Embryonic facial prominence (tissue), 1 donor: ENCODE data around the gene RXFP3.
A peak's percentile ranks its signal among the peaks of the same experiment; 100 is the strongest.
"Not testable (repeated sequence)": the region's sequence is repeated elsewhere in the genome, so short reads cannot be mapped to it uniquely, and the experiment has no call there.

ENCODE experiments used
- DNase-seq: peaks from one replicate; pipeline ENCODE4 v3.0.0-alpha.2; 2016; ENCODE audit errors: extremely low spot score

RXFP3 gene, protein sequence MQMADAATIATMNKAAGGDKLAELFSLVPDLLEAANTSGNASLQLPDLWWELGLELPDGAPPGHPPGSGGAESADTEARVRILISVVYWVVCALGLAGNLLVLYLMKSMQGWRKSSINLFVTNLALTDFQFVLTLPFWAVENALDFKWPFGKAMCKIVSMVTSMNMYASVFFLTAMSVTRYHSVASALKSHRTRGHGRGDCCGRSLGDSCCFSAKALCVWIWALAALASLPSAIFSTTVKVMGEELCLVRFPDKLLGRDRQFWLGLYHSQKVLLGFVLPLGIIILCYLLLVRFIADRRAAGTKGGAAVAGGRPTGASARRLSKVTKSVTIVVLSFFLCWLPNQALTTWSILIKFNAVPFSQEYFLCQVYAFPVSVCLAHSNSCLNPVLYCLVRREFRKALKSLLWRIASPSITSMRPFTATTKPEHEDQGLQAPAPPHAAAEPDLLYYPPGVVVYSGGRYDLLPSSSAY

DNA sequence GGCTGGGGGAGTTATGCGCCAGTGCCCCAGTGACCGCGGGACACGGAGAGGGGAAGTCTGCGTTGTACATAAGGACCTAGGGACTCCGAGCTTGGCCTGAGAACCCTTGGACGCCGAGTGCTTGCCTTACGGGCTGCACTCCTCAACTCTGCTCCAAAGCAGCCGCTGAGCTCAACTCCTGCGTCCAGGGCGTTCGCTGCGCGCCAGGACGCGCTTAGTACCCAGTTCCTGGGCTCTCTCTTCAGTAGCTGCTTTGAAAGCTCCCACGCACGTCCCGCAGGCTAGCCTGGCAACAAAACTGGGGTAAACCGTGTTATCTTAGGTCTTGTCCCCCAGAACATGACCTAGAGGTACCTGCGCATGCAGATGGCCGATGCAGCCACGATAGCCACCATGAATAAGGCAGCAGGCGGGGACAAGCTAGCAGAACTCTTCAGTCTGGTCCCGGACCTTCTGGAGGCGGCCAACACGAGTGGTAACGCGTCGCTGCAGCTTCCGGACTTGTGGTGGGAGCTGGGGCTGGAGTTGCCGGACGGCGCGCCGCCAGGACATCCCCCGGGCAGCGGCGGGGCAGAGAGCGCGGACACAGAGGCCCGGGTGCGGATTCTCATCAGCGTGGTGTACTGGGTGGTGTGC lies at the start of gene RXFP3:
RXFP3 (plus strand) TSS at position 6 of the 636 bp plus-strand sequence; CDS start at position 361, 355 bp downstream.
- no peak for DNase-seq

DNA sequence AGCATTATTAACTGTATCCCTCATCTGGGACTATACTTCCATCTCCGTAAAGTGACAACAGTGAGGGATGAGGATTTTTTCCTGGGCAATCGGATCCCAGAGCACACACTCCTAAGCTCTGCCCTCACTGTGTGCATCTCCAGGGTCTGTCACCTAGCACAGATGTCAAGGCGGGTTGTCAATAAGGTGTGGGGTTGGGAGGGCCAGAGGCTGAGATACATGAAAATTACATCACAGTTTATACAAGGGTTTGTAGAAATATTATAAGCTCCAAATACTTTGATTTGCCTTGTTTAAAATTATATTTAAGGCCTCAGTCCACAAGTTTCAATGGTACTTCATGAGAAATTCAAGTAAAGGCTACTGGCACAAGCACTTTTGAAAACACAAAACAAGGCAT lies 48.9 kb upstream of the RXFP3 start:
- no peak for DNase-seq

DNA sequence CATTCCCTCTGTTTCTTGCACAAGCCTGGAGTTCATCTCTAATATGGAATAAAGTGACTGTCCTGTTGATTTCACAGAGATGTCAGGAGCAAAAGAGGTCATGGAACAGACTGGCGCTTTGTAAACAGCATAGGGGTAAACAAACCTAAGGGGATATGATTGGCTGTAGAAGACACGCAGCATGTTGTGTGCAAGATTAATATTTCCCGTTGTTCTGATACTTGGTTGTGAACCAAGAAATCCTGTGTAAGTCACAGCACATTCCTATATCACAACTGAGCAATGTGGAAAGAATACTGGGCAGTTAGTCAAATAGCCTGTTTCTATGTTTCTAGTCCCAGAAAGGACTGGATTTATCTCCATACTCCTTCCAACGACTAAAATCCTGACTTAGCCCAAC lies 47.6 kb upstream of the RXFP3 start:
- no peak for DNase-seq

DNA sequence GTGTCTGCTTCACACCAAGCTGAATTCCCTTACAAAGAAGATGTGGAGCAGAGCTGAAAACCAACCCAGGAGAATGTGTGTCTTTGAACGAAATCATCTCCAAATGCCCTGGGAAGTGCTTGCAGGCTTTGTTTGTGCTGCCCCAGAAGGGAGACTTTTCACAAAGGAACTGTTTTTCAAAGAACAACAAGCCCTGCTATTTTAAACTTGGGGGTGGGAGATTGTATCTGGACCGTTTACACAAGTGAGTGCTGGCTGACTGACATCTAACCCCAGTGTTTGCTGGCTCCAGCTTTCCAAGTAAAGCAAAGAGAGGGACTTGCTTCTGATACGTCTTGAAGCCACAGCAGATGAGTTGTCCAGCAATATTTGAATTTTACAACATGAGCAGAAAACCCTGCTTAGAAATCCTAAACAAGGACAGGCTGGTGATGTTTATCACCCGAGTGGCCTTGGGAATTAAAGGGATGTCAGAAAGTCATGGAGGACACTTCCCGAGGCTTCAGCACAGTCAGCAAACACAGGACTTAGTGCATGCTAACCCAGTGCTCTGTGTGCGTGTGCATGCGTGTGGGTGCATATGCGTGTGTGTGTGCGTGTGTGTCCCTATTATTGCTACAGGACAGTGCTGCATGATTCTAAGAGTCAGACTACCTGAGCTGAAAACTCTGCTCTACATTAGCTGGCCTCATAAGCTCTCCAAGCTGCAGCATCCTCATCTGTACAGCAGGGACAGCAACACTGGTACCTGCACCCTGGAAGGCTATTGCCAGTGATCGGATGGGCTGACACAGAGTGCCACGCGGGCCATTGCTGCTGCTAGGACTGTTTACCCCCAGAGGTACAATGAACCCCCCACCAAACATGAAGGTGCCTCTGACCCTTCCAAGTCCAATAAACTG lies 45.8 kb upstream of the RXFP3 start:
- no peak for DNase-seq

DNA sequence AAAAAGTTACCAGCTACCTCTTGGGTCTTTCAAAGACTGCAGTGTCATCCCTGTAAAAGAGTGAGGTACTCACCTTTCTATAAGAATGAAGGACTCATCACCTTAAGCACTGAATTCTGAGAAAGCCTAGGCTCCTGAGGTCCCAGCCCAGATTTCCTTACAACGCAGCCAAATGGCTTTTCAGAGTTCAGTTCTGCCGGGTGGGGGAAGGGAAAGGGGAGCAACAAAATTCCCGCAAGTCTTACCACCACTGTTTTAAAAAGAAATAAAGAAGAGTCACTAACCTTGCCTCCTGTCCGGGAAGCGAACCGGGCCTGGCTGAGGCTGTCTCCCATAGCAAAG lies 44.8 kb upstream of the RXFP3 start:
- no peak for DNase-seq

DNA sequence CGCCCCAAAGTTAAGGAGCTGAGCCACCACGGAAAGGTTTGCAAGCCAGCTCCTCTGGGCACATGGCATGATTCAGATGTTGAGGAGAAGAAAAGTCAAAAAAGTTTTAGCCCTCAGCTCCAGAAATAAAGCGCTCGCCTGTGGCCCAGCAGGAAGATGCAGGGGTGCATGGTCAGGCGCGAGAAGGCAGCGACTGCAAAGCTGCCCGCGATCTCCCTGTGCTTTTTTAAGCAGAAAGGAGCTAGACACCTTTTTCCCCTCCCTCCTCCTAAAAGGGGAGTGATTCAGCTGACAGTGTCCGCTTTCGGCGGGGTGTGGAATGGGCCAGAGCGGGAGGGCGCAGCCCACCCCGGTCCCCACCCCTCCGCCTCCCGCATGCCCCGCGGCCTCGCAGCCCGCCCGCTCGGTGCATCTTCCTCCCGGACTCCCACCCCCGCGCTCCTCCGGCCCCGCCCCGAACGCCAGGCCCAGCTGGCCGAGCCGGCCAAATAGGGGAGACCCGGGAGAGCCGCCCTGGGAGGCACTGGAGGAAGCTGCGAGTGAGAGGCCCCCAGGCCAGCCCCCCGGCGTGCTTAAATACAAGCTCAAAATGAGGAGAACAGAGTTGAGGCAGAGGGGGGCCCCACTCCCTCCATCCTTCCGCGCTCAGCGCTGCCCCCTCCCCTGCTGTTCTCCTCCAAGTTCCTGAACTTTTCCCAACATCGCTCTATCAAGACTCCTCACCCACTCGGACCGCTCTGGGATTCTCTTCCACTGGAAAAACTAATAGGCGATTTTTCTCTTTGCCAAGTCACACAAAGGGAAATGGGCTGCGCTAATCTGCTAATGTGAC lies 44.2 kb upstream of the RXFP3 start, which contains the start of gene ADAMTS12:
ADAMTS12 (minus strand) TSS at position 203 of the 832 bp plus-strand sequence; CDS start at position 69, 134 bp downstream.
- DNase-seq = peak; percentile 18

DNA sequence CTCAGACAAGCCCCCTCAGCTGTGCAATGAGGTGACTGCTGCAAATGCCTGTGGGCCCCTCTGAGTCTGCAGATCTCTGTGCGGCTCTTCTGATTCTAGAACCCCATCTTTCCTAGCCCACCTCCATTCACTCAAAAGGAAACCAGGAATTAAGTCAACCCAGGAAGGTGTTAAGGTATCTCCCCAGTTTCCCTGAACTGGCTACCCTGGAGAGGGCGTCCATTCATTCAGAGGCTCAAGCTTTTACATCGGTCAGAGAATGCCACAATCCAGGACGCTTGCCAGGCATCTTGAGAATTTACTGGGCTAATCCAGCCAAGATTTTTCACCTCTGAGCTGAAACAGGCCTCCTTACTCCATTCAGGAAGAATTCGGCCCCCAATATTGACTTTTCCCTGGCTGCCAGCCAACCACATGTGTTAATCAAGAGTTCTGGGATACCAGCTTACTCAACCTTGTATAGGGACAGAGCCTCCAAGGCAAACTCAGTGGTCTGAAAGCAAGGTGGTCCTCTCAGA lies 43.5 kb upstream of the RXFP3 start:
- DNase-seq = peak; percentile 10

DNA sequence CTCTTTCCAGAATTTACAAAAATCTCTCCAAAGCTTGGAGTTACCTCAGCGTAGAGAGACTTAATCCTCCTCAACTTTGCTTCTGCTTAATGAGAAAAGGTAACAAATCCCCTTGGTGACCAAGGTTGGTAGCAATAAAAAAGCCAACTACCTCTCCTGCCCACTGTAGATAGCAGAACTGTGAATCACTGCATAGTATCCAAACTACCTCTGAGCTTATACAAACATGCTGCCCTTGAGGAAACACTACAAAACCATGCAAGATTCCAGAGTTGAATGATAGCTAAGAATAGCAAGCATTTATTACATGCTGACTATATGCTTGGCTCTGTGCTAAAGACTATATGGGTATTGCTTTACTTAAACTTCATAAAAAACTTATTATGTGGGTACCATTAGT lies 41.6 kb upstream of the RXFP3 start:
- no peak for DNase-seq

DNA sequence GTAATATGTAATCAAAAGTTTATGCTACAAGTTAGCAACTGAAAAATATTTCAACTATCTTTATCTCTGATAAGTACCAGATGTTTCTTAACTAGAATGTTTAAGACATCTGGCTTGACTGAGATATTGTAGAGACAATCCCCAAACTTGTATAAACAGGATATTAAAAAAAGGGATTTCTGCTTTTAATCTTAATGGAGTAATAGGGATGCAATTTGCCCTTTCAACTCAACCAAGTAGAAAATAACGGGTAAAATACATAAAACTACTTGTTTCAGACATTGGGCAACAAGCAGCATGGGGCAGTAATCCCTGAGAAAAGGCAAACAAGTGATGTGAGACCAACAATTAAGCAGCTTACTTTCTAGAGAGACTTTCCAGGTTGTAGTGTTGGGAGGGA lies 35.0 kb upstream of the RXFP3 start:
- no peak for DNase-seq

DNA sequence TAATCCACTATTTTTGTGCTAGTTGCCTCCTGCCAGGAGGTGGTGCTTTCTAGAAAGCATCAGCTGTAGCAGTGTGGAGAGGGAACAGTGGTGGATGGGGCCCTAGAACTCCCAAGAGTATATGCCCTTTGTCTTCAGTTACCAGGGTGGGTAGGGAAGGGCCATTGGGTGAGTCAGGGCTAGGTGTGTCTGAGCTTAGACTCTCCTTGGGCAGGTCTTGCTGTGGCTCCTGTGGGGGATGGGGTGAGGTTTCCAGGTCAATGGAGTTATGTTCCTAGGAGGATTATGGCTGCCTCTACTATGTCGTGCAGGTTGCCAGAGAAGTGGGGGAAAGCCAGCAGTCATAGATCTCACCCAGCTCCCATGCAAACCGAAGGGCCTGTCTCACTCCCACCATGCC lies 33.1 kb upstream of the RXFP3 start:
- DNase-seq = no peak

DNA sequence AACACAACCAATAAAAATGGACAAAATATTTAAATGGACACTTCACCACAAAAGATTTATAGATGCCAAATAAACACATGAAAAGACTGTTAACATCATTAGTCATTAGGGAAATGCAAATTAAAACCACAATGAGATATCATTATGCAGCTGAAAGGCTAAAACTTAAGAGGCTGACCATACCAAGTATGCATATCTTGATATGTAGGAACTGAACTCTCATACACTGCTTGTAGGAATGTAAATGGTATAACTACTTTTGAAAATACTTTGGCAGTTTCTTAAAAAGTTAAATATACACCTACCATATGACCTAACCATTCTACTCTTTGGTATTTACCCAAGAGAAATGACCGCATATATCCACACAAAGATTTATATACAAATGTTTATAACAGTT lies 30.8 kb upstream of the RXFP3 start:
- DNase-seq = no peak

DNA sequence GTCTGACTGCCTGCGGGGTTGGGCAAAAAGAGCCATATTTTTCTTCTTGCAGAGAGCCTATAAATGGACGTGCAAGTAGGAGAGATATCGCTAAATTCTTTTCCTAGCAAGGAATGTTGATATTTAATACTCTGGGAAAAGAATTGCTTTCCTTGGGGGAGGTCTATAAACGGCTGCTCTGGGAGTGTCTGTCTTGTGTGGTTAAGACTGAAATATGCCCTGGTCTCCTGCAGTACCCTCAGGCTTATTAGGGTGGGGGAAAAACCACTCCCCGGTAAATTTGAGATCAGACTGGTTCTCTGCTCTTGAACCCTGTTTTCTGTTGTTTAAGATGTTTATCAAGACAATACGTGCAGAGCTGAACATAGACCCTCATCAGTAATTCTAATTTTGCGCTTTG lies 29.9 kb upstream of the RXFP3 start:
- not testable (repeated sequence) for DNase-seq

DNA sequence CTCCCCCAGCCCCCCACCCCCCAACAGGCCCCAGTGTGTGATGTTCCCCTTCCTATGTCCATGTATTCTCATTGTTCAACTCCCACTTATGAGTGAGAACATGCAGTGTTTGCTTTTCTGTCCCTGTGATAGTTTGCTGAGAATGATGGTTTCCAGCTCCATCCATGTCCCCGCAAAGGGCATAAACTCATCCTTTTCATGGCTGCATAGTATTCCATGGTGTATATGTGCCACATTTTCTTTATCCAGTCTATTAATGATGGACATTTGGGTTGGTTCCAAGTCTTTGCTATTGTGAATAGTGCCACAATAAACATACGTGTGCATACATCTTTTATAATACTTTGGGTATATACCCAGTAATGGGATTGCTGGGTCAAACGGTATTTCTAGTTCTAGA lies 21.3 kb upstream of the RXFP3 start:
- not testable (repeated sequence) for DNase-seq

DNA sequence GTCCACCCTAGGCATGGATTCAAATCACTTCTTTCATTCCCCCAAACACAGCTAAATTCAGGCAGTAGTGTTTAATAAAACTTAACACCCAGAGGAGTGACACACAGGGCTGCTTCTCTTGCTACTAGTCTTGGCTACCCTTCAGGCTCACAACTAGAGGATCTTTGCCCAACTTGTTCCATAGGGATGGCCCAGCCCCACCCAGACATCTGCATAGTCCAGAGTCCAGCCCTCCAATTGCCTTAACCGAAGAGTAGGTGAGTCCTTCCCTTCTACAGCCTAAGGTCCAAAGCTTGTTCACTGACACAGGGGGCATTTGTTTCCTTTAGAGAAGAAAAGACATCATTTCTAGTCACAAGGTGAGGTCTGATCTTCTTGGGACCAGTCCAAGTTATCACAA lies 15.2 kb upstream of the RXFP3 start:
- no peak for DNase-seq

DNA sequence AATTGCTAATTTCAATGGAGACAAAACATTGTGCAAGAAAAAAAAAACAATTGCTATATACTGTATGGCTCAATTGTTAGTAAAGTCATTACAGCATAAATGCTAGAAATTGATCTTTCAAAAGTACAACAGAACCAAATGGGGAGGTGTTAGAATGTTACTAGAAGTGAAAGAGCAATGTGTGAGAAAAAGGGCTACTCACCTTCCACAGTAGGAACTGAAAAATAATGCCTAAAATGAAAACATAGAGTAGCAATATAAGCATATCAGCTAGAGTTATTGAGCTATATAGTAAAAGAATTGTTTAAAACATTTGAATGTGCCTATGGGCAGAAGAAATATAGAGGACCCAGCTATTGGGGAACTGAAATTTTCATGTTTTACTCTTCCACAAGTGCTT lies 10.9 kb upstream of the RXFP3 start:
- DNase-seq = no peak

DNA sequence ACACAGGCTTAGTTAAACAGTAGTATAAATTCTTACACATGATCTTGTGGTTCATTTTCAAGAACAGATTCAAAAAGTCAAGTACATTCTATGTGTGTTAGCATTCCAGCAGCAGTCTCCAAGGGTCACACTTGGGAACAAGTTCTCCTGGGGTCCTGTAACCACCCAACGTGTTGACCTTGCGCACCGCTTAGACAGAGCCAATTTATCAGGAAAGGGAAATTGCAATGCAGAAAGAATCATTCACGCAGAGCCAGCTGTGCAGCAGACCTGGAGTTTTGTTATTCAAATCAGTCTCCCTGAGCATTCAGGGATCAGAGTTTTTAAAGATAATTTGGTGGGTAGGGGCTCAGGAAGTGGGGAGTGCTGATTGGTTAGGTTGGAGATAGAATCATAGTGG lies 8.5 kb upstream of the RXFP3 start:
- DNase-seq = no peak

DNA sequence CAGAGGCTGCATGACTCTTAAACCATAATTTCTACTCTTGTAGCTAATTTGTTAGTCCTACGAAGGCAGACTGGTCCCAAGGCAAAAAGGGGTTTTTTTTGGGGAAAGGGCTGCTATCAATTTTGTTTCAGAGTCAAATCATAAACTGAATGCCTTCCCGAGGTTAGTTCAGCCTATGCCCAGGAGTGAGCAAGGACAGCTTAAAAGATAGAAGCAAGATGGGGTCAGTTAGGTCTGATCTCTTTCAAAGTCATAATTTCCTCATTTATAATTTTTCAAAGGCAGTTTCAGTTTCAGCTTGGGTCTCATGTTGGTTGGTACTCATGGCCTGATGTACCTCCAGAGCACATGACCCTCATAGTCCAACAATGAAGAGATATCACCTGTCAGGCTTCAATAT lies 7.9 kb upstream of the RXFP3 start:
- DNase-seq = no peak

DNA sequence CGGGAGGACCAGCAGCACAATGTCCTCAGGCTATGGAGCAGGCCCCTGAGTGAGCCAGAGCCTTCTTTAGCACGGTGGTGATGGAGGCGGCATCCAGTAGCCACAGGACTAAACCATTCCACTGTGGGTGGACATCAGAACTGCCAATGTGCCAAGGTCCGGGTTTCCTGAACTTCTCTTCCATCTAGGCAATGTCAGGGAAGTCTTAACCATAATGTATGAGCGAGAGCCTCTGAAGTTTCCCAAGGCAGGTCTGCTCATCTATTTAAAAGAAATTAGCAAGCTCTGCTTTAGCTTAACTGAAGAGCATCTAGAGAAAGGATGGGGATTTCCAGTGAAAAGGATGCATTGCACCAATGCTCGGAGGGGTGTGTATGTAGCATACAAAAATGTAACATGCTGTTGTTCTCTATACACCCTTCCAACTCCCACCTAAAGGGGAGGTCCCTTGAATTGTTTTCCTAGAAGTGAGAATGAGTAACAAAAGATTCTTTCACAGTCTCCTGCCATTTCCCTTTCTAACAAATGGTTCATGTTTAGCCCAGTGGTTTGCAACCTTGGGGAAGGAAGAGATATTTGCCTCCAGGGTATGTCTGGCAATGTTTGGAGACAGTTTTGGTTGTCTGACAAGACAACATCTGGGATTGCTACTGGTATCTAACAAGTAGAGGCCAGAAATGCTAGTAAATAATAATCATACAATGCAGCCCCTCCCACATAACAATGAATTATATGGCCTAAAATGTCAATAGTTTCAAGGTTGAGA lies 6.1 kb upstream of the RXFP3 start:
- DNase-seq = no peak

DNA sequence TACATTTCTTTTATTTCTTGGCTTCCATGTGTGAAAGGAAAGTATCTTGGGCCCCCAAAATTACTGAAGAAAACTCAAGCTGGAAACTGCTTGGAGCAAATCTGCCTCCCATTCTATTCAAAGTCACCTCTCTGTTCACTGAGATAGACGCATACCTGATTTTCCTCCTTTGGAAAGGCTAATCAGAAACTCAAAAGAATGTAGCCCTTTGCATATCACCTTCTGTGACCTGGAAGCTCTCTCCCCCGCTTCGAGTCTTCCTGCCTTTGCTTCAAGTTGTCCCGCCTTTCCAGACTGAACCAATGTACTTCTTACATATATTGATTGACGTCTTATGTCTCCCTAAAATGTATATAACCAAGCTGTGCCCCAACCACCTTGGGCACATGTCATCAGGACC lies 5.0 kb upstream of the RXFP3 start:
- DNase-seq = no peak

DNA sequence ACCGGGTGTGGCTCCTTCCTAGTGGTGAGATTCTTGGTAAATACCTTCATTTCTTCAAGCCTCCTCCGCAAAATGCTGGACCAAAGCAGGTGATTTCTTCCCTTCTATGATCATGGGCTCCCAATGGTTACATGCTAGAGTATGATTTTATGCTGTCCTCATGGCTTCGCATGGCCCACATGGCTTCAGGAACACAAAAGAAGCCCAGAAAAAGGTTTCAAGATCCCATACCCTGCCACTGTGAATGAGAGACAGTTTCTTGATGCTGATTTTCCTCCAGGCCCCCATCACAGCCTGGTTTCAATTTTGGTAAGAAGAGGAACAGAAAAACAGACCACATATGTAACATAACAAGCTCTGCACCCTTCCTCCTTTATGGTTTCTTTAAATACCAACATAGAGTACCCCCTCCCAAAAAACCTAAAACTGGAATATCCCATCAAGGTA lies 2.4 kb upstream of the RXFP3 start:
- no peak for DNase-seq
